C4-2B (cell line): ENCODE data around the gene ANGPTL8.

ENCODE experiments used
- ZFX ChIP-seq: fragments of 450-650 bp; IDR thresholded peaks from 2 replicates; pipeline ENCODE4 v1.6.1; 2017
- TF ChIP-seq, protein P1 (sequence below): fragments of 450-650 bp; conservative IDR thresholded peaks from 2 replicates; pipeline ENCODE4 v1.5.1; 2017; ENCODE audit warnings: mild to moderate bottlenecking

DNA sequence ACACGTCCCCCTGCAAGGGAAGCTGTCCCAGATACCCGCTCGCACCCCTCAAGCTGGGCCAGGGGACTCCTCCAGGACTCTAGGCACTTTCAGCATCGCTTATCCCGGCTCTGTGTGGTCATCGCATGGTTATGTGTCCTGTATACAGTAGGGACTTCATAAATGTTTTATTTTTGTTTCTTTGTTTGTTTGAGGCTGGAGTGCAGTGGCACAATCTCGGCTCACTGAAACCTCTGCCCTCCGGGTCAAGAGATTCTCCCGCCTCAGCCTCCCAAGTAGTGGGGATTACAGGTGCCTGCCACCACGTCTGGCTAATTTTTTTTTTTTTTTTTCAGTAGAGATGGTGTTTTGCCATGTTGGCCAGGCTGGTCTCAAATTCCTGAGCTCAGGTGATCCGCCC lies 7.5 kb downstream of the ANGPTL8 start:
- TF ChIP-seq, protein P1, sequence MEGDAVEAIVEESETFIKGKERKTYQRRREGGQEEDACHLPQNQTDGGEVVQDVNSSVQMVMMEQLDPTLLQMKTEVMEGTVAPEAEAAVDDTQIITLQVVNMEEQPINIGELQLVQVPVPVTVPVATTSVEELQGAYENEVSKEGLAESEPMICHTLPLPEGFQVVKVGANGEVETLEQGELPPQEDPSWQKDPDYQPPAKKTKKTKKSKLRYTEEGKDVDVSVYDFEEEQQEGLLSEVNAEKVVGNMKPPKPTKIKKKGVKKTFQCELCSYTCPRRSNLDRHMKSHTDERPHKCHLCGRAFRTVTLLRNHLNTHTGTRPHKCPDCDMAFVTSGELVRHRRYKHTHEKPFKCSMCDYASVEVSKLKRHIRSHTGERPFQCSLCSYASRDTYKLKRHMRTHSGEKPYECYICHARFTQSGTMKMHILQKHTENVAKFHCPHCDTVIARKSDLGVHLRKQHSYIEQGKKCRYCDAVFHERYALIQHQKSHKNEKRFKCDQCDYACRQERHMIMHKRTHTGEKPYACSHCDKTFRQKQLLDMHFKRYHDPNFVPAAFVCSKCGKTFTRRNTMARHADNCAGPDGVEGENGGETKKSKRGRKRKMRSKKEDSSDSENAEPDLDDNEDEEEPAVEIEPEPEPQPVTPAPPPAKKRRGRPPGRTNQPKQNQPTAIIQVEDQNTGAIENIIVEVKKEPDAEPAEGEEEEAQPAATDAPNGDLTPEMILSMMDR, result no peak
- TF ChIP-seq ZFX, result no peak
